Panc1 (cell line): ENCODE measurements around the gene DCC.

ENCODE experiments used
- CTCF ChIP-seq: fragments of 450-650 bp; IDR thresholded peaks from 2 replicates; pipeline ENCODE4 v1.5.1; 2017; ENCODE audit warnings: mild to moderate bottlenecking
- POLR2AphosphoS5 ChIP-seq: IDR thresholded peaks from 2 replicates; pipeline ENCODE4 v1.6.1; 2012; ENCODE audit warnings: mild to moderate bottlenecking, low read depth, low read length, moderate library complexity
- REST ChIP-seq, 2 experiments: IDR thresholded peaks; 2 replicates each; pipeline ENCODE4 v1.6.1; 2011 to 2012; ENCODE audit warnings: low read depth in 2 of 2, control low read depth in 1 of 2, low read length in 1 of 2, mild to moderate bottlenecking in 1 of 2, moderate library complexity in 1 of 2; ENCODE audit not compliant: insufficient read depth in 1 of 2
- SIN3A ChIP-seq: IDR thresholded peaks from 2 replicates; pipeline ENCODE4 v1.6.1; 2012; ENCODE audit warnings: low read depth, mild to moderate bottlenecking, low read length, moderate library complexity, borderline replicate concordance; ENCODE audit not compliant: insufficient read depth
- TCF7L2 ChIP-seq: IDR thresholded peaks from 2 replicates; pipeline ENCODE4 v1.6.1; 2011; ENCODE audit warnings: mild to moderate bottlenecking, low read depth, low read length, inconsistent platforms

- TF ChIP-seq POLR2AphosphoS5 (no peak), CTCF (no peak), REST (IDR thresholded peaks at IDR 0.05; ENCODE audit: insufficient read depth in 1 of 2, low read depth in 2 of 2, low read length in 1 of 2) (no peak), TCF7L2 (no peak), SIN3A (no peak)
Observed at GRCh38 chr18:53534203-53534602, 1194.2 kb downstream of the DCC start.
